HG03575 (cell line): ENCODE measurements around the gene PBX1.

Source experiments
- ATAC-seq: cut with Tn5 transposase; IDR thresholded peaks from one replicate; pipeline ENCODE4 v1.9.1; 2021; ENCODE audit not compliant: unreplicated experiment, insufficient number of reproducible peaks, low FRiP score; ENCODE audit errors: extremely low read depth

Gene PBX1

DNA sequence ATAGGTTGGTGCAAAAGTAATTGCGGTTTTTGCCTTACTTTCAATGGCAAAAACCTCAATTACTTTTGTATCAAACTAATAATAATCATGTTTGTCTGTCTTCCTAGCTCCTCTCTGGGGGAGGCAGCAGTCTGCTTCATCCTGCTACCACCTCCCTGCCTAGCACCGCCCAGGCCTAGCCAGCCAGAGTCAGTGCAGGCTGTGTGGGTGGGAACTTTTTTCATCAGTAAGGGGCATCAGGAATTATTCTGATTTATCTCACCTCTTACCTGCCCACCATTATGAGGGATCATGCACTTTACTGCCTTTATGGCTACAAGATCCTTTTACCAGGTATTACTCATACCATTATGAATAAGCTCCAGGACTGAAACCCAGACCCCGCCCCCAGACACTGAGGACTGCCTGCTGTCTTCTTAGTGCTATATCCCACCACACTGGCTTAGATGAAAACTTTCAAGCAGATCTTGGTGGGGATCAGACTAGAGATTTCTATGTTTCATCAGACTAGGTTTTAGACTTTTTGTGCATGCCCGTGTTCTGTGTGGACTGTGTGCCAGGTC lies 116.4 kb downstream of the PBX1 start:
- ATAC-seq = no peak

- ATAC-seq = no peak
Observed at GRCh38 chr1:164678136-164678700, 119.2 kb downstream of the PBX1 start.

- ATAC-seq = no peak
Observed at GRCh38 chr1:164682570-164682969, 123.6 kb downstream of the PBX1 start.

GRCh38 chr1:164683235-164683634 lies 124.3 kb downstream of the PBX1 start:
- no peak for ATAC-seq

- no peak for ATAC-seq
Observed at GRCh38 chr1:164685266-164686035, 126.5 kb downstream of the PBX1 start.

GRCh38 chr1:164687777-164688176 lies 128.8 kb downstream of the PBX1 start:
- no peak for ATAC-seq

DNA sequence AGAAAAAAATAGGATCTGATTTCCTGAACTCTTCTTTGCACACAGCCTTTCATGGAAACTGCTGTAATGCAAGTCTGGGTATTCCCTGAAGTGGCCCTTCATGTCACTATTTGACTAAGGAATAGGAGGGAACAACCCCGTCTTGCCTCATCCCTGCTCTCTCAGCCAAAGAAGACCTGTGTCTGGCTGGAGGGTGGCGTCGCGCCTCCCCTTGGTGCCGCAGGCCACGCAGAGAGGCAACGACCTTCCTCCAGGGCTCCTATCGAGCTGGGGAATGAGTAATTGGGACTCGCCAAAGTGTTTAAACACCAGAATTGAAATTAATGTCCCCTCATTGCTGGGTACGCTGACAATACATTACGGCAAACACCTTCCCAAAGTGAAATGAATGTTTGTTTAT lies 129.8 kb downstream of the PBX1 start:
- no peak for ATAC-seq

DNA sequence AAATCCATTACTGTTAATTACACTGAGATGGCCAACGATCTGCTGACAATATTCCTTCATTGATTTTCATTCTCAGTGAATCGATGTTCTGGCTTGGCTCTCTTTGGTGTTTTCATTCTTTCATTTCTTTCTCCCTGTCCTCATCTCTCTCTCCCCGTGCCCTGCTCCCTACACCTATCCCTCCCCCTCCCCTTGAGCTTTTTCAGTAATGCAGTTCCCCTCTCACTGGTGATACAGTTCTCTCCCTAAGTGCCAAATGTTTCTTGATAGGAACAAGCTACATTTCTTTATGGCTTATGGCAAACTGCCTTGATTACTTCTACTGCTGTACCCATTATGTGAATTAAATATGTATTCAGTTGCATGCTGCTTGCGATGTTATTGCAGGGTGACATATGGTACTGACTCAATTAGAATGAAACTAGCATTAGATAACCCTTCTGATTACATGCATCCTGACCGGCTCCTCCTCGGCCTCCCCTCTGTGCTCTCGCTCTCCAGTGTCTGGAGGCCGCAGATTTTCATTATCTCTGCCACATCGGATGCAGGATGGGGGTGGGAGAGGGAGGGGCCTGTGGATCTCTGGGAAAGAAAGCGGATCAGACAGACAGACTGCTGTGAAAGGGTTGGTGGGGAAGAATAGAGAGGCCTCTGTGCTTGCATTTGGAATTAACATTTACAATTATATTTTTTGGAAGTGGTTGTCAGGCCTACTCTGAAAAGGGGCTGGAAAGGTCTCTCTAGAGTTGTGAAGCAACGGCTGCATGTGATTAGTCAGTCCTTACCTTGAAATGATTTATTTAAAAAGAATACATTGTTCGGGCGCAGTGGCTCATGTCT lies 130.9 kb downstream of the PBX1 start:
- no peak for ATAC-seq

DNA sequence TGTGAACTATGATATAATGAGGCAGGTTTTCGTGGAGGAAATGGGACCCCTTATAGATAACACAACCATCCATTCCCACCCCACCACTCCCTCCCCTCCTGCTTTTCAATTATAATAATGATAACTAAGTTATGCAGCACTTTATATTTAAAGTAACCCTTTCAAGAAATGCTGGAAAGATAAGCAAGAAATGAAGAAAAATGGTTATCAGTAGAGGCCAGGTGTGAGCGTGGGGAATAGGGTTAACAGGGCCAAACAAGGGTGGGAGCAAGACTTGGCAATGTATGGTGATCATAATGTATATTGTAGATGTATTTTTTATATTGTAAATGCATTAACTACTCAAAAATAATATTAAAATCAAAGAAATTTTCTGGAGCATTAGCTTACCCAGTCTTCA lies 133.4 kb downstream of the PBX1 start:
- ATAC-seq = no peak

DNA sequence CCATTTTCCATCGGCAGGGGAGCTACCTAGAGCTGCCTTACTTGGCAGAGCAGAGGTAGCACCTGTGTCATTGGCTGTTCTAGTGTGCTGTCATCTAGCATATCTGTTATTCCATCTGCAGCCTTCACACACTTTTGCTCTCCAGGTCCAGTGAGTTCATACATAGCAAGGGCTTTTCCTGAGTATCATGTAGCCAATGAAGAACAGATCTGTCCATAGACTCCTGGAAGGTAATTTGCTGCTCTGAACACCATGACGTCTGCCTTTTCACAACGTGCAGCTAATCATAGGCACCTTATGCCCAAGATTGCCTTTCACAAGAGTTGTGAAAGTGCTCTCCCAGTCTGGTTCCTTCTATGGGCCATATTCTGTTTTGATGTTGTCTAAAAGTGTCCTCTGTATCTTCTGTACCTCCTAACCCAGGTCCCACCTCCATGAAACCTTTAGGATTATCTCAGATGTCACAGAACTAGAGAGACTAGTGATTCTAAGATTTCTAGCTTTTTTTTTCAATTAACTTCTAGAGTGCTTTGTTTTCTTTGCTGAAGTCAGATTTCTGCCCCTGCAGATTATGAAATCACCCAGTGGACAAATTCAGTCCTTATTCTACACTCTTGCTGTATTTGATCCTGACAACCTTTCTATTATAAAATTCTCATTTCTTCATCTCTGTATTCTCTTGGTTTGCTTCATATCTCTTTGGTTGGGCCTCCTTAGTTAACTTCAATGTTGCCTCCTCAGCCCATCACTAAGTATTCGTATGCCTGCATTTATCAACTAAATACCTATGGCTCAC lies 134.8 kb downstream of the PBX1 start:
- no peak for ATAC-seq

DNA sequence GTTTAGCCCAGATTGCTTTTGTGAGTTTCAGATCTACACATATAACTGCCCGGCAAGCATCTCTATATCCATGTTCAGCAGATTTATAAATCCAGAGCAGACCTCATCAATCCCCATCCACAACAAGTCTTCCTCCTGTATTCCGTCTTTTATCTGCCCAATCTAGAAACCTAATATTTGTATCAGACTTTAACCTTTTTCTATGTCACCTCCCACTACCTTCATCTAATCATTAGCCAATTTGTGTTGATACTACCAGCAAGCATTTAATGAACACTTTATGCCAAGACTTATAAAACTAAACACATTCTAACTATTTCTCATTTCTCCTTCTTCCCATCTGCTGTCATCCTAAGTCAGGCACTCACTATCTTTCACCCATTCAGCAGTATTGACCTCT lies 135.5 kb downstream of the PBX1 start:
- ATAC-seq = no peak

DNA sequence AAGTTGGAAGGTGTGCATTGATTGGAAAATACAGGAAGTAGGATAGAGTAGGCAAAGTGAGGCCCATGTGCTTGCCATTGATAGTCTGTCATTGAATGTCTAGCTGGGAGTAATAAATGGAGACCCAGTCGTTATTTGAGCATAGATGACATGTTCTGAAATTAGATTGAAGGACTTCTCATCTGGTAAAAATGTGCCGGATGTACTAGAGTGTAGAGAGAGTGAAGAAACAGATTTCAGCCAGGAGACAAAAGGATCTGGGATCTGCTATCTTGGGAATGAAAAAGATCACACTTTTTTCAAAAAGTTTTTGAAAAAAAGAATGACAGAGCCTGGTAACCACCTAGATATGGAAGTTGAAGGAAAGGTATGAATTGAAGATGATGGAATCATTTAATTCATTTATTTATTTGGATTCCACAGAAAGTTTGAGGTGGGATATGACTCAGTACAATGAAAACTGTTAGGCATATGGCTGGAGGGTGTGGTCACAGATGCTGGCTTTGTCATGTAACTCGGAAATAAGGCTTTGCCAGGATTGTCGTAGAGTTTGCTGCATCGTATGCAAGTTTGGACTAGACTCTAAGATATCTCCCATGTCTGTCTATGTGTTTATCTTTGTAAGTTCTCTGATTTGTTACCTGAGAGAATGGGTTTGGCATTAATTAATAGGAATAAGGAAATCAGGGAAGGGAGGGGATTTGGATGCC lies 137.1 kb downstream of the PBX1 start:
- ATAC-seq = no peak

- ATAC-seq = no peak
Observed at GRCh38 chr1:164699815-164700491, 141.0 kb downstream of the PBX1 start.

DNA sequence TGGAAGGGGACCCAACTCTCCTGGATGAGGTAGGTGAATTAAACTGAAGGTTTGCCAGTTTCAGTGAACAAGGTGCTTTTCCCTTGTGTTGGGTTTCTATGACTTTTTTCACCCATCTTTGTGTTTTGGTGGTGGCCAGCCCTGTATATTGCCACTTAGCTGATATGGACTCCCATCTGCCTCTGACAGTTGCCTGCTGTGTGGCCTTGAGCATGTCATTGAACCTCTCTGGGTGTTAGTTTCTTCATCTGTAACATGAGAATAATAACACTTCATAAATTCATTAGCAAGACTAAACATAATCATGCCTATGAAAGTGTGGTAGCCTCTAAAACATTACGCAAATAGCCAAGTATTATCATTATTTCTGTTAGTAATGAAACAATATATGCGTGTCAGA lies 141.7 kb downstream of the PBX1 start:
- ATAC-seq = no peak

GRCh38 chr1:164701189-164701761 lies 142.3 kb downstream of the PBX1 start:
- ATAC-seq = no peak

DNA sequence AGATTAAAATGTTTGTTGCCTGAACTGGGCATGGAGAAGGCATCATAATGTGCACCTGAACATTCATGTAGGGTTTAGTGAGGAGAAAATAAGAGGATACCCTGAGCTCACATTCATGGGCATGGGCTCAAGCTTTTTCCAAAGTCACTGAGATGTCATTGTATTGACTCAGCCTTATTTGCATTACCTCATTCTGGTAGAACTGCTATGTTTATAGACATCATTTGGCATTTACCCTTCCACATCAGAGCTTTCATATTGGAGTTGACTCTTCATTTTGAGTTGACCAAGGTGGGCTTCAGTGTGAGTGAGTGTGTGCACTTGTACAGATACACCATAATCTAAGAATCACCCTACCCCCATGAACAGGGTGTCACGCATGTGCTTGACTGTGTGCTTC lies 143.2 kb downstream of the PBX1 start:
- ATAC-seq = no peak

DNA sequence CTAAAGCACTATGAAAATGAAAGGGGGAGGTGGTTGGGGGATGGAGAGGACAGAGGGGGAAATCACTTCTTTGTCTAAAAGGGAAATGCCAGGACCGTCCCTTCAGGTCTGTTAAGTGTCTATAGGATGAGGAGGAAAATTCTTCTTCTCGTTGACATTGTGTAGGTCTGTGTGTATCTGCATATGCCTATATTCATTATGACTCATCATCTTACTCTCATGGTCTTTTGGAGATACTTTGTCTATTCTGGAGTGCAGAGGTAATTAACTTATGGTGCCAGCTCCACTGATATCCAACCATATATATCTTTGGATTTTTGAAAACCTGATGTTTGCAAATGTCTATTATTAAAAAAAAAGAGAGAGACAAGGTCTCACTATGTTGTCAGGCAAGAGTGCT lies 143.7 kb downstream of the PBX1 start:
- ATAC-seq = no peak

GRCh38 chr1:164703463-164703862 lies 144.5 kb downstream of the PBX1 start:
- ATAC-seq = no peak
